Measurements from ENCODE around the gene RUNX2. TPM values are rescaled to one million over a fixed set of nuclear protein-coding genes. Genes with fewer than 3 reads are reported as not detected.

RUNX2 gene
- total and polyA plus RNA-seq, 2 experiments from 2014 or later = 1.0 to 2.1 TPM

GRCh38 chr6:45563844-45564243 lies 235.7 kb downstream of the RUNX2 start:
- no peaks in the 10 kb centered on the region for H3K79me2 ChIP-seq
- H3K27ac ChIP-seq = no peak overlapping the region
- H2AFZ ChIP-seq = no peak overlapping the region
- WGBS (ENCODE audit: low lambda C conversion rate, missing lambda C conversion rate) = 82% methylated on average over 2 of the region's 2 CpGs
- no peak overlapping the region for H3K4me2 ChIP-seq
- H4K20me1 ChIP-seq (ENCODE audit: insufficient read depth, poor library complexity, severe bottlenecking) = no peaks in the 10 kb centered on the region
- no peaks in the 10 kb centered on the region for H3K27me3 ChIP-seq
- no peak for DNase-seq (ENCODE audit: low spot score)
- no peaks in the 10 kb centered on the region for H3K9me3 ChIP-seq (ENCODE audit: low read depth)
- no peaks in the 10 kb centered on the region for H3K9me2 ChIP-seq (replicated peaks; ENCODE audit: insufficient read depth)
- peaks cover 11% of the 10 kb centered on the region for H3K4me1 ChIP-seq (ENCODE audit: insufficient read depth)
- no peak for TF ChIP-seq CTCF (IDR thresholded peaks at IDR 0.05; ENCODE audit: poor library complexity)
- no peak overlapping the region for H3K4me3 ChIP-seq
- no peaks in the 10 kb centered on the region for H3K36me3 ChIP-seq (replicated peaks; ENCODE audit: insufficient read depth, low read depth)

GRCh38 chr6:45566882-45567281 lies 238.8 kb downstream of the RUNX2 start:
- Histone ChIP-seq H4K20me1 (ENCODE audit: insufficient read depth, poor library complexity, severe bottlenecking) (no peaks in the 10 kb centered on the region), H3K36me3 (replicated peaks; ENCODE audit: insufficient read depth, low read depth) (no peaks in the 10 kb centered on the region), H3K4me2 (peak overlapping the region; percentile 33), H3K79me2 (no peaks in the 10 kb centered on the region), H3K27ac (peak overlapping the region; percentile 83), H2AFZ (no peak overlapping the region), H3K4me3 (no peak overlapping the region), H3K4me1 (ENCODE audit: insufficient read depth) (peaks cover 11% of the 10 kb centered on the region), H3K27me3 (no peaks in the 10 kb centered on the region), H3K9me2 (replicated peaks; ENCODE audit: insufficient read depth) (no peaks in the 10 kb centered on the region), H3K9me3 (ENCODE audit: low read depth) (no peaks in the 10 kb centered on the region)
- 22% methylated on average over 4 of the region's 4 CpGs for WGBS (ENCODE audit: low lambda C conversion rate, missing lambda C conversion rate)
- TF ChIP-seq EZH2 (IDR thresholded peaks at IDR 0.05; ENCODE audit: borderline replicate concordance) (no peak), EZH2phosphoT487 (IDR thresholded peaks at IDR 0.05; ENCODE audit: low read depth, severe bottlenecking, unreplicated experiment) (no peak), CTCF (IDR thresholded peaks at IDR 0.05; ENCODE audit: poor library complexity) (no peak)
- DNase-seq (ENCODE audit: low spot score) = peak; percentile 66

GRCh38 chr6:45567879-45568278 lies 239.7 kb downstream of the RUNX2 start:
- H3K36me3 ChIP-seq (replicated peaks; ENCODE audit: insufficient read depth, low read depth) = no peaks in the 10 kb centered on the region
- no peak overlapping the region for H3K27ac ChIP-seq
- H3K9me2 ChIP-seq (replicated peaks; ENCODE audit: insufficient read depth) = no peaks in the 10 kb centered on the region
- no peaks in the 10 kb centered on the region for H3K79me2 ChIP-seq
- no peak for TF ChIP-seq CTCF (IDR thresholded peaks at IDR 0.05; ENCODE audit: poor library complexity)
- H4K20me1 ChIP-seq (ENCODE audit: insufficient read depth, poor library complexity, severe bottlenecking) = no peaks in the 10 kb centered on the region
- WGBS (ENCODE audit: low lambda C conversion rate, missing lambda C conversion rate) = 98% methylated on average over 2 of the region's 2 CpGs
- H3K27me3 ChIP-seq = no peaks in the 10 kb centered on the region
- no peaks in the 10 kb centered on the region for H3K9me3 ChIP-seq (ENCODE audit: low read depth)
- H3K4me2 ChIP-seq = no peak overlapping the region
- H2AFZ ChIP-seq = no peak overlapping the region
- H3K4me3 ChIP-seq = no peak overlapping the region
- DNase-seq (ENCODE audit: low spot score) = no peak
- peaks cover 11% of the 10 kb centered on the region for H3K4me1 ChIP-seq (ENCODE audit: insufficient read depth)

GRCh38 chr6:45568626-45569025 lies 240.5 kb downstream of the RUNX2 start:
- Histone ChIP-seq H2AFZ (no peak overlapping the region), H3K79me2 (no peaks in the 10 kb centered on the region), H3K4me2 (no peak overlapping the region), H3K4me1 (ENCODE audit: insufficient read depth) (peaks cover 11% of the 10 kb centered on the region), H3K27ac (no peak overlapping the region), H3K4me3 (no peak overlapping the region), H3K27me3 (no peaks in the 10 kb centered on the region), H4K20me1 (ENCODE audit: insufficient read depth, poor library complexity, severe bottlenecking) (no peaks in the 10 kb centered on the region), H3K36me3 (replicated peaks; ENCODE audit: insufficient read depth, low read depth) (no peaks in the 10 kb centered on the region), H3K9me3 (ENCODE audit: low read depth) (no peaks in the 10 kb centered on the region), H3K9me2 (replicated peaks; ENCODE audit: insufficient read depth) (no peaks in the 10 kb centered on the region)
- WGBS (ENCODE audit: low lambda C conversion rate, missing lambda C conversion rate) = 96% methylated on average over 5 of the region's 5 CpGs
- TF ChIP-seq EZH2phosphoT487 (IDR thresholded peaks at IDR 0.05; ENCODE audit: low read depth, severe bottlenecking, unreplicated experiment) (no peak), EZH2 (IDR thresholded peaks at IDR 0.05; ENCODE audit: borderline replicate concordance) (no peak), CTCF (IDR thresholded peaks at IDR 0.05; ENCODE audit: poor library complexity) (no peak)
- DNase-seq (ENCODE audit: low spot score) = no peak

All from hepatocyte (in vitro differentiated cells).